Frontal cortex (tissue), 4 donors: ENCODE measurements around the gene CASK. TPM values are rescaled to one million over a fixed set of nuclear protein-coding genes. Genes with fewer than 3 reads are reported as not detected.

Experiments
- DNase-seq, 2 donors: peaks; one replicate each; pipeline ENCODE4 v3.0.0; 2012; ENCODE audit warnings: low spot score in 2 of 2
- FAIRE-seq: peaks from 2 replicates; lab custom pipeline; 2012; peaks lifted over from hg19 to GRCh38; lab: Jason Lieb, UNC
- total RNA-seq: library from RNA; depleted of rRNA; stranded (reverse); fragments of >200 nt; gene quantifications from one replicate; pipeline ENCODE4 v1.2.3, GENCODE V29; 2014
- donor health status: control.
- donor health status: control.
- donor health status: control.

Gene CASK
- total RNA-seq, 1 donor from 2014 or later, result 72.6 TPM

GRCh38 chrX:41600291-41600690 lies 323.1 kb downstream of the CASK start:
- FAIRE-seq (no peak), DNase-seq (no peak)

GRCh38 chrX:41599507-41599906 lies 323.8 kb downstream of the CASK start:
- FAIRE-seq, result no peak
- DNase-seq, result no peak

- DNase-seq (no peak), FAIRE-seq (no peak)
These were observed 326.8 kb downstream of the CASK start for GRCh38 chrX:41596596-41596995.

- no peak for FAIRE-seq
- DNase-seq, result no peak
These were observed 328.7 kb downstream of the CASK start for GRCh38 chrX:41594634-41595033.

GRCh38 chrX:41591906-41592305 lies 331.4 kb downstream of the CASK start:
- FAIRE-seq (no peak), DNase-seq (no peak)

DNA sequence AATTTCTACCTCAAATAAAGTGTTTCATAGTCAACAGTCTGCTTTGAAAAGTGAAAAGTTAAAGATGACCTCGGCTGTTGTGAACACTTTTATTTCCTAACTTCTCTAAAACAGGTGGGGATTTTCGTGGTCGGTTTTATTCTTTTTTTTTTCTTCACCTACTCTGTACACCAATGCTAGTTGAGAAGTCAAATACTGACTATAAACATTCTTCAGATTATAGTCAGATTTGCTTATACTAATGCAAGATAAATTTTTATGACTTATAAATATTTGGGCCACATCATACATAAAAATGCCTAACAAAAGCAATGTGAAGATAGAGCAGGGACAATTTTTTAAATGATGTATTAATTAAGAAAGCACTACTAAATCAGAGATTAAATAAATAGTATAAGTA lies 332.7 kb downstream of the CASK start:
- FAIRE-seq (no peak), DNase-seq (no peak)

- no peak for FAIRE-seq
- DNase-seq, result peak in 1 of 2 donors; percentile 1
These were observed 333.6 kb downstream of the CASK start for GRCh38 chrX:41589634-41590270.

- FAIRE-seq (no peak), DNase-seq (no peak)
These were observed 335.1 kb downstream of the CASK start for GRCh38 chrX:41588271-41588670.

DNA sequence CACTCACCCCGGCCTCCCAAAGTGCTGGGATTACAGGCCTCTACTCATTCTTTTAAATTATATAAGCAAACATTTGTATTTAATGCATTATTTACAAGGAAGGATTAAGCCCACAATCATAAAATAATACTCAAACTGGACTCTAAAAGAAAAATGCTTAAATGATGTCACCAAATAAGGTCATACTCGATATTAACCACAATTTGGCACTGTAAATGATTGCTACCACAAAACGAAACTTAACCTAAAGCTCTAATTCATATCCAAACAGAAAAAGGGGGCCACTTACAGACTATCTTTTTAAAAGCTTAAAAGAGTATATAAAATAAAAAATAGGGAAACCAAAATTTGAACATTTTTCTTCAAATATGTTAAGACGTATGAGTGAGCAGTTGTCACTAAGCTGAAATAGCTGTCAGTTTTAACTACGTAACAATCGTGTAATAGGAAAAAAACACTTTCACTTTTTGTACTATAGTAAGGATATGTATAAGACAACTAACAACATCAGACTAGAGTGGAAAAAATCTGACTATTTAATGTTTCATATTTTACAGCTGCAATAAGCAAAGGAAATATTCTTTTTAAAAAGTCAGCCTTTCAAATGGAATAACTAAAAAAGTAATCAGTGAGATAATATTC lies 342.8 kb downstream of the CASK start:
- FAIRE-seq (no peak), DNase-seq (no peak)

DNA sequence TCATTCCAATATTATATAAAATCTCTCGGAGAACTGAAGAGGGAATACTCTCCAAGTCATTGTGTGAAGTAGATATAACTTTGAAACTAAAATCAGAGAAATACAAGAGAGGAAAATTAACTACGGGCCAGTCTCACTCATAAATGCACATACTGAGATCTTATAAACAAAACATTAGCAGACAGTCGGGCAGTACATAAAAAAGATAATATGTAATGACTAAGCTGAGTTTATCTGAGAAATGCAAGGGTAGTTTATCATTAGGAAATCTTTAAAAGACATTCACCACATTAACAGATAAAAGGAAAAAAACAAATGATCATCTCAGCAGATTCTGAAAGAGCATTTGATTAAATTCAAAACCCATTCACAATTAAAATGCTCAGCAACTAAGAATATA lies 359.5 kb downstream of the CASK start:
- FAIRE-seq (no peak), DNase-seq (no peak)

DNA sequence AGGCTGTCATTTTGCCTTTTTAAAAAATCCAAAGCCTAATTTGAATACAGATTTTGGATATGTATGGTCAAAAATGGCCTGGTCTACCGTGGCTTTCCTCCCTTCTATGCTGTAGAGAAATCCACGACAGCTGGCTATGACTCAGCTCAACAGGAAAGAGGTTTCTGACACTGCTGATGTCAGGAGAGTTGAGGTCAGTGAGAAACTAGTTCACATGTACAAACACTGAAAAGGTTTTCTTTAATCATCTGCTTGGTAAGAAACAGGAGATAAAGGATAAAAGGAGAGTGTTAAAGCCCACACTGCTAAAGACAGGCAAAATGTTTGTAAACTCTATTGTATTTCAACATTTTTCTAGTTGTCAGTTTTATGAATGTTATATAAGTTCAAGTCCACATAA lies 362.3 kb downstream of the CASK start:
- FAIRE-seq, result no peak
- DNase-seq, result no peak

GRCh38 chrX:41559235-41560052 lies 363.9 kb downstream of the CASK start:
- DNase-seq (no peak), FAIRE-seq (no peak)

- DNase-seq (no peak), FAIRE-seq (peak; percentile 60)
These were observed 364.8 kb downstream of the CASK start for GRCh38 chrX:41558531-41558930.

DNA sequence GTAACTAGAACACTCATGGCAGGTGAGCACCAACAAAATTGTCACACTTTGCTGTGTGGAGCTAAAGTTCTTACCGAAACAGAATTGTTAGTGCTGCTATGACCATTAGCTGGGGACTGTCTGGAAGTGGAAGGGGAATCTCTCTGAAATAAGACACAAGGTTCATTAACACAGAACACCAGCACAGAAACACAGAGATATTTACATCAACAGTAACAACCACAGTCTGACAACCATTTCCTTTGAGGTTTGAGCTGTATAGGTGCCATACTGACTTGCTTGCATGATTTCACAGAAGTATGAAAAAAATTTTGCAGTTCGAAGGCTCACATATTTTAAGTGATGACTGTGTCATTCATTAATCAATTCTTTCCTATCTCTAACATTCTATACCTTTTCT lies 366.4 kb downstream of the CASK start:
- FAIRE-seq (no peak), DNase-seq (no peak)

DNA sequence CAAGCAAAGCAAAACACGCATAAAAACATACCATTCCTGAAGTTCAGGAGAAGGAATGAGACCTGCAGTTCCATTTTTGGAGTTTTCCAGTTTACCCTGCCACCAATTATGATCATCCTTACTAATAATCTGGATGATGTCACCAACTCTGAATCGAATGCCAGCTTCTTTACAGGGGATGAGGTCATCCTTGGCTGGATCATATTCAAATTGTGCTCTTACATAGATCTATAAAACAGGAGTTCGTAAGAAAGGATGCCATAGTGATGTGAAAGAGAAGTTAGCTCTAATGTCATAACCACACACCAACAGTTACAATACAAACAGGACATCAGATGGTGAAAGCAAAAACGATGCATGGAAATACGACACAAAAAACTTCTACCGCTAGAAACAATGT lies 369.7 kb downstream of the CASK start:
- DNase-seq (no peak), FAIRE-seq (no peak)

DNA sequence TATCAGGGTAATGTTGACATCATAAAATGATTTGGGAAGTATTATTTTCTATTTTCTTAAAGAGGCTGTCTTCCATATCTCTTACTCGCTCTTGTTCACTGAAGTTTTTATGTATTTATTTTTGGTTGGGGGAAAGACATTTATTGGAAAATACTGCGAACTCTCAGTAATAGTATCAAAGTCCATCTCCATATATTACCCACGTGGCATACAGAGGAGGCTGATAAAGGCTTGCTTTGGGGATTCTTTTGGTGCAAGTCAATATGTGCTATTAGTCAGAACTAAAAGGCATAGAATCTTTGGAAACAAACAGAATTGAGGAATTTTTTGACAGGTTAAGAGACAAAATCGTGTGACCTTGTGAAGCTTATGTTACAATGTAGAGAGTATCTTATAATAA lies 374.9 kb downstream of the CASK start:
- no peak for DNase-seq
- no peak for FAIRE-seq

DNA sequence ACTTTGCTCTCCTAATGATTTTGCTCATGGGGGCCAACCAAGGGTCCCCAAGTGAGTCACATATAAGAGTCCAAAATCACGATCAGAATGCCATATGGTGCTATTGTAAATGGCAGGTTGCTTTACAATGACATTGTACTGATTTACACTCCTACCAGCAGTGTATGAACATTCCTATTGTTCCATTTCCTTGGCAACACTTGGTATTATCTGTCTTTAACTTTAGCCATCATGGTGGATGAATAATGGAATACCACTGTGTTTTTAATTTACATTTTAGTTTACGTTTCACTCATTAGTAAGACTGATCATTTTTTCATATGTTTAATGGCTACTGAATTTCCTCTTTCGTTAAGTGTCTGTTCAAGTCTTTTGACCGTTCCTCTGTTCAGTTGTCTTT lies 379.7 kb downstream of the CASK start:
- no peak for DNase-seq
- no peak for FAIRE-seq

DNA sequence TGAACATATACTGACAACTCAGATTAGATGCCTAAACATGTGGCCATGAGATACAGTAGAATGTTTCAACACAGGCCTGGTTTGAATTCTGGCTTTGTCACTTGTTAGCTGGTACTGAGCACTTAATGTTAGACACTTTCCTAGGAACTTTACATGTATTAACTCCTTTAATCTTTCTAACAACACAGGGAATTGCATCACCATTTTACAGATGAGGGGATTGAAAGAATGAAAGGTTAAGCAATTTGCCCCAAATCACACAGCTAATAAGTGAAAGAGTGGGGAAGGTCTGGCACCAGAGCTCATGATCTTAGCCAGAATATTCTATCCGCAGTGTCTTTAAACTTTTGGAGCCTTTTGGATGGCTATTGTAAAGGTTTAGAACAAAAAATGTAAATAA lies 380.3 kb downstream of the CASK start:
- no peak for FAIRE-seq
- no peak for DNase-seq

DNA sequence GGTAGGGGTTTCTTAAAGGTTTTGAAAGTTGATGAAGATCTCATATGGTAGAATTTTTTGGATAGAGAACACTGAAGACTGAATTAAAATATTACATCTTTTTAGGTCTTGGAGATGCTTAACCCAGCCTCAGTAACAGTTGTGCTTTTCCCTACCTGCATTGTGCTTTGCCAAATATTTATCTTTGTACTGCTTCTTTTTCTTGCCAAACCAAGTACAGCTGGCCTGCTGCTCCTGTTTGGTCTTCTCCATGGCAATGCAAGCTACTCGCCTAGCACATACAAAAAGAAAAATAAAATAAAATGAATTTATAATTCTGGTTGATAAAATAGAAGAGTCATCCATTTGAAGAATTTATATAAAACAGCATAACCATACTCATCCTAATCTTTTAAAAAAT lies 380.8 kb downstream of the CASK start:
- FAIRE-seq (no peak), DNase-seq (no peak)

- FAIRE-seq (no peak), DNase-seq (no peak)
These were observed 381.2 kb downstream of the CASK start for GRCh38 chrX:41542135-41542534.

DNA sequence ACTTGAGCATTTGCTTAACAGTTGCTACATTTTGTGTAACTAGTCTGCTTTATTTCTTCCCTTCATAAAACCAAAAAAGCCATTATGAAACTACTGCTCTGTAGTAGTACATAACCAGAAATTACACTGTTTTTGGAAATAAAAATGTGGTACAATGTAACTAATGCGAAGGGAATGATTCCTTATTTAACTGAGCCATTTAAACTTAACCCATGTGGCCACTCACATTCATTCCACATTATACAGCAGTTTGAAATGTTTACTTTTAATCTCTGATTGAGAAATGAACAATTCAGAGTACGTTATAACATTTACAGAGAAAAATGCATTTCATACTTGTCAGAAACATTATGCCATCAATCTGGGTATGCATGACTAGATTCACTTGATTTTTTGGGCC lies 382.0 kb downstream of the CASK start:
- no peak for FAIRE-seq

More for the DNA sequence above, 382.0 kb downstream of the CASK start:
- DNase-seq, result no peak
